Stimulated activated CD4-positive, alpha-beta T cell treated with anti-CD3 and anti-CD28 coated beads, Interleukin-15, amount 100 ng/mL, for 1 hour (primary cell): ENCODE results near the gene SOD1.

Experiments
- DNase-seq, 2 donors: peaks; one replicate each; pipeline ENCODE4 v3.0.0-alpha.2; 2020; ENCODE audit warnings: low read depth in 1 of 2, low spot score in 1 of 2

The SOD1 gene

GRCh38 chr21:31682620-31683019 lies 23.1 kb downstream of the SOD1 start:
- no peak for DNase-seq

GRCh38 chr21:31683029-31683428 lies 23.5 kb downstream of the SOD1 start:
- DNase-seq = no peak

- DNase-seq = no peak
Observed at GRCh38 chr21:31684918-31685317, 25.4 kb downstream of the SOD1 start.

- no peak for DNase-seq
Observed at GRCh38 chr21:31686272-31686915, 26.9 kb downstream of the SOD1 start.

- no peak for DNase-seq
Observed at GRCh38 chr21:31687108-31687507, 27.6 kb downstream of the SOD1 start.

GRCh38 chr21:31688603-31689368 lies 29.3 kb downstream of the SOD1 start:
- no peak for DNase-seq

- DNase-seq = no peak
Observed at GRCh38 chr21:31693222-31693621, 33.7 kb downstream of the SOD1 start.

- DNase-seq = no peak
Observed at GRCh38 chr21:31696424-31696823, 36.9 kb downstream of the SOD1 start.

GRCh38 chr21:31698461-31698860 lies 39.0 kb downstream of the SOD1 start:
- DNase-seq = no peak

- DNase-seq = no peak
Observed at GRCh38 chr21:31700040-31700439, 40.5 kb downstream of the SOD1 start.

- no peak for DNase-seq
Observed at GRCh38 chr21:31706562-31706961, 47.1 kb downstream of the SOD1 start.

GRCh38 chr21:31707499-31707898 lies 48.0 kb downstream of the SOD1 start:
- DNase-seq = no peak

GRCh38 chr21:31708541-31708940 lies 49.0 kb downstream of the SOD1 start:
- DNase-seq = no peak

- no peak for DNase-seq
Observed at GRCh38 chr21:31710586-31710985, 51.1 kb downstream of the SOD1 start.

- no peak for DNase-seq
Observed at GRCh38 chr21:31711326-31711725, 51.8 kb downstream of the SOD1 start.

GRCh38 chr21:31711745-31712285 lies 52.3 kb downstream of the SOD1 start:
- no peak for DNase-seq

- DNase-seq = no peak
Observed at GRCh38 chr21:31713115-31713514, 53.6 kb downstream of the SOD1 start.

- no peak for DNase-seq
Observed at GRCh38 chr21:31713973-31714740, 54.7 kb downstream of the SOD1 start.

- no peak for DNase-seq
Observed at GRCh38 chr21:31714741-31715365, 55.4 kb downstream of the SOD1 start.

GRCh38 chr21:31716106-31716505 lies 56.6 kb downstream of the SOD1 start:
- DNase-seq = no peak
